MCF 10A (cell line): ENCODE results near the gene PROC. TPM values are rescaled to one million over a fixed set of nuclear protein-coding genes. Genes with fewer than 3 reads are reported as not detected.
"Not testable (repeated sequence)": the region's sequence is repeated elsewhere in the genome, so short reads cannot be mapped to it uniquely, and the experiment has no call there.

ENCODE experiments used
- BruUV-seq: library from RNA; stranded (reverse); fragments of 400-500 nt; replicated peaks from 2 replicates; lab custom pipeline; 2021; lab: Mats Ljungman, UMichigan
- CTCF ChIA-PET: fragments of 300-600 bp; sonication (Branson Sonifier 250); formaldehyde crosslinking; extraction: SDS; loops from one replicate; lab custom pipeline; 2021; ENCODE audit warnings: antibody characterized with exemption, inconsistent platforms; lab: Yijun Ruan, JAX
- POLR2A ChIA-PET: fragments of 300-600, 350-650 bp; sonication (Branson Sonifier 250); formaldehyde crosslinking; extraction: SDS; loops from one replicate; lab custom pipeline; 2020; ENCODE audit warnings: antibody characterized with exemption, inconsistent platforms; lab: Yijun Ruan, JAX
- DNase-seq: peaks from one replicate; pipeline ENCODE4 v3.0.0-alpha.2; 2018; ENCODE audit not compliant: unreplicated experiment
- H3K27ac Mint-ChIP-seq: one replicate; pipeline ENCODE4 v1.8.0; 2022; ENCODE audit warnings: mild to moderate bottlenecking, low read depth, mixed read lengths; ENCODE audit not compliant: unreplicated experiment
- H3K27me3 Mint-ChIP-seq: one replicate; pipeline ENCODE4 v1.8.0; 2022; ENCODE audit warnings: mixed read lengths; ENCODE audit not compliant: insufficient read depth, unreplicated experiment
- H3K36me3 Mint-ChIP-seq: one replicate; pipeline ENCODE4 v1.8.0; 2022; ENCODE audit warnings: mild to moderate bottlenecking, moderate library complexity, mixed read lengths; ENCODE audit not compliant: insufficient read depth, unreplicated experiment
- H3K4me1 Mint-ChIP-seq: one replicate; pipeline ENCODE4 v1.8.0; 2022; ENCODE audit warnings: mixed read lengths; ENCODE audit not compliant: insufficient read depth, unreplicated experiment
- H3K4me3 Mint-ChIP-seq: one replicate; pipeline ENCODE4 v1.8.0; 2022; ENCODE audit warnings: mild to moderate bottlenecking, moderate library complexity, mixed read lengths; ENCODE audit not compliant: unreplicated experiment
- H3K9me3 Mint-ChIP-seq: one replicate; pipeline ENCODE4 v1.8.0; 2022; ENCODE audit warnings: mixed read lengths; ENCODE audit not compliant: unreplicated experiment
- CTCF ChIP-seq: fragments of 200-600 bp; IDR thresholded peaks from one replicate; pipeline ENCODE4 v1.8.0; 2022; ENCODE audit warnings: antibody characterized with exemption, mild to moderate bottlenecking; ENCODE audit not compliant: unreplicated experiment
- intact Hi-C: fragments of 100-400 bp; cut with micrococcal nuclease; formaldehyde crosslinking; loops from 2 replicates; pipeline ENCODE4 v1.14.1; 2022
- total RNA-seq: library from RNA; stranded (reverse); gene quantifications from 2 replicates; pipeline ENCODE4 v1.2.3, GENCODE V29; 2022

The PROC gene
- total RNA-seq, 1 experiment from 2014 or later, result not detected

- no peaks in the 10 kb centered on the region for H3K36me3 Mint-ChIP-seq
- peaks cover 4% of the 10 kb centered on the region for H3K9me3 Mint-ChIP-seq
- no peak overlapping the region for H3K27ac Mint-ChIP-seq
- ChIA-PET CTCF (no interaction called here), POLR2A (no interaction called here)
- H3K27me3 Mint-ChIP-seq, result no peaks in the 10 kb centered on the region
- TF ChIP-seq CTCF, result no peak
- DNase-seq, result no peak
- intact Hi-C loops, result no loop called here
- BruUV-seq, result no TSS peak
- H3K4me1 Mint-ChIP-seq, result no peaks in the 10 kb centered on the region
- H3K4me3 Mint-ChIP-seq, result no peak overlapping the region
Observed at GRCh38 chr2:127449898-127450297, 31.7 kb downstream of the PROC start.

GRCh38 chr2:127451981-127452380, 33.8 kb downstream of the PROC start:
- ChIA-PET POLR2A (no interaction called here), CTCF (interaction anchor here (0.6 to 1.2 kb wide), 2 partner anchors 35 to 120 kb away, joined by 3 read pairs; no protein-coding TSS in a partner anchor)
- TF ChIP-seq CTCF, result no peak
- DNase-seq, result no peak
- BruUV-seq, result no TSS peak
- no peaks in the 10 kb centered on the region for H3K9me3 Mint-ChIP-seq
- H3K27ac Mint-ChIP-seq, result no peak overlapping the region
- intact Hi-C loops, result no loop called here
- H3K36me3 Mint-ChIP-seq, result peaks cover 6% of the 10 kb centered on the region
- no peaks in the 10 kb centered on the region for H3K27me3 Mint-ChIP-seq
- no peaks in the 10 kb centered on the region for H3K4me1 Mint-ChIP-seq
- H3K4me3 Mint-ChIP-seq, result no peak overlapping the region

- DNase-seq, H3K27ac Mint-ChIP-seq, H3K4me3 Mint-ChIP-seq, H3K27me3 Mint-ChIP-seq, H3K4me1 Mint-ChIP-seq, intact Hi-C loops, BruUV-seq, H3K9me3 Mint-ChIP-seq, H3K36me3 Mint-ChIP-seq: not testable (repeated sequence)
- ChIA-PET CTCF (interaction anchor here (0.6 to 1.2 kb wide), 2 partner anchors 36 to 121 kb away, joined by 3 read pairs; no protein-coding TSS in a partner anchor), POLR2A (interaction anchor here (0.8 kb wide), 1 partner anchor 56 kb away, joined by 3 read pairs; no protein-coding TSS in a partner anchor)
Observed at GRCh38 chr2:127452423-127452822, 34.2 kb downstream of the PROC start.

- intact Hi-C loops, result no loop called here
- Mint-ChIP-seq H3K4me3 (no peak overlapping the region), H3K27ac (no peak overlapping the region), H3K4me1 (no peaks in the 10 kb centered on the region), H3K27me3 (no peaks in the 10 kb centered on the region), H3K36me3 (peaks cover 8% of the 10 kb centered on the region), H3K9me3 (no peaks in the 10 kb centered on the region)
- CTCF ChIA-PET, result interaction anchor here (0.7 kb wide), 1 partner anchor 287 kb away, joined by 3 read pairs; no protein-coding TSS in a partner anchor
- no peak for DNase-seq
- POLR2A ChIA-PET, result interaction anchor here (0.8 to 1.7 kb wide), 2 partner anchors 55 to 66 kb away, joined by 3 read pairs; no protein-coding TSS in a partner anchor
- no peak for TF ChIP-seq CTCF
- BruUV-seq, result no TSS peak
Observed at GRCh38 chr2:127453013-127453391, 34.8 kb downstream of the PROC start.
